ENCODE data around the gene TMEM44. TPM values are rescaled to one million over a fixed set of nuclear protein-coding genes. Genes with fewer than 3 reads are reported as not detected.

Gene TMEM44
- total and polyA plus RNA-seq, 9 of the 15 experiments (the other 6 are each of a cell fraction or from before 2014, with no cell fraction given) = 0.53 to 18.1 (median 11.3) TPM

DNA sequence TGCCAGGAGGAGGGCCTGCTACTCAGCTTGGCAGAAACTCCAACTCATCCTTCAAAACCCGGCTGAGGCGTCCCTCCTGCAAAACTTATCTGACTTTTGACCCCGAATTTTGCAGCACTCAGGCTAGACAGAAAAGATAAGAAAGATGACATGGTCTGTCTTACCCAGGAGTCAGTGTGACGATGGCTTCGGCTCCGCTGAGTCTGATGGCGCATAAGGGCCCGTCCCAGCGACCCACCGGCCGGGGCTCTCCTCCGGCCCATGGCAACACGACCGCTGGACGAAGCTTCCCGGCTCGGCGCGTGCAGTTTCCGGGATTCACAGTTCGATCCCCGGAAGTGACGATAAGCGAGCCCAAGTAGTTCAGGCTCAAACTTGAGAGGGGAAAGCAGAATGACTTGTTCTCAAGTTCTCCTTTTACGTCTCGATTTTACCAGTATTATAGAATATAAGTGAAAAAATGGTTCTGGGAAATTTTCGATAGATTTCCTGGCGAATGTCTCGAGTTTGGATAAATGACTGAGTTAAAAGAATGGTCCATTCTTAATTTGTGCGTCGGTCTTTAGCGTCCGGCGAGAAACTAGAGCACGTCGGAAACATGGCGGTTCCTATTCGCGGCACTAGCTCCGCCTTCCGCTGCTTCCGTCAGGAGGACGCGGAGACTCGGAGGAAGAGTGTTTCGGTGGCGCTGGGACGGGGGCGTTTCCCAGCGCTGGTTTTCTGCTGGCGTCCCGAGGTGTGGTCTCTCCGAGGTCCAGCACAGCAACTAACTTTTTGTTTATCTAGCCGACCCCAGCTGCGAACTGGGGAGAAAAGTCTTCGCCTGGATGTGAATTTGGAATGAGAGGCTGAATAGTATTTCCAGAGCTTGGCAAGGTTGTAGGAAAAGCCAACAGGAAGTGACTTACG, 38.9 kb upstream of the TMEM44 start, which contains the start of gene LSG1 (continued):
- TF ChIP-seq GATAD2A (IDR thresholded peaks at IDR 0.05) (peak; percentile 27; the same call in 1 of the 2 replicates), NR2C1 (IDR thresholded peaks at IDR 0.05) (peak; percentile 65), NR2C1 (tag; IDR thresholded peaks at IDR 0.05) (0 out of 2 replicates have a peak, but pooled peaks have one; percentile 12), KAT7 (CRISPR knock-in tag; IDR thresholded peaks at IDR 0.05; ENCODE audit: borderline replicate concordance) (0 out of 2 replicates have a peak, but pooled peaks have one; percentile 41), KDM2B (CRISPR knock-in tag; IDR thresholded peaks at IDR 0.05) (peak; percentile 74; the same call in 1 of the 2 replicates), FOXK2 (conservative IDR thresholded peaks at IDR 0.05 in 1 of 2, IDR thresholded peaks at IDR 0.05 in 1 of 2; ENCODE audit: low read depth in 2 of 2) (peak; percentile 93 to 99), TBL1XR1 (IDR thresholded peaks at IDR 0.05; ENCODE audit: low read length in 2 of 2) (peak in 1 of 2 experiments; percentile 56; a peak in 1 of 4 replicates), MTA2 (IDR thresholded peaks at IDR 0.05; ENCODE audit: low read depth) (peak; percentile 17; the same call in 1 of the 2 replicates), MIER1 (IDR thresholded peaks at IDR 0.05; ENCODE audit: low read depth) (peak; percentile 59; the same call in 1 of the 2 replicates), HNRNPK (IDR thresholded peaks at IDR 0.05; ENCODE audit: low read depth, low read length, poor library complexity, severe bottlenecking) (no peak), DMBX1 (CRISPR knock-in tag; IDR thresholded peaks at IDR 0.05; ENCODE audit: borderline replicate concordance) (no peak), TCF3 (CRISPR knock-in tag; IDR thresholded peaks at IDR 0.05) (peak; percentile 34; the same call in 1 of the 2 replicates), HNRNPLL (IDR thresholded peaks at IDR 0.05; ENCODE audit: low read depth, low read length, poor library complexity, severe bottlenecking) (peak; percentile 80), CBX5 (IDR thresholded peaks at IDR 0.05; ENCODE audit: borderline replicate concordance, low read depth) (no peak), HDAC1 (IDR thresholded peaks at IDR 0.05) (peak in 1 of 2 experiments; percentile 98; a peak in 2 of 4 replicates)
- TF ChIP-seq, protein P1, sequence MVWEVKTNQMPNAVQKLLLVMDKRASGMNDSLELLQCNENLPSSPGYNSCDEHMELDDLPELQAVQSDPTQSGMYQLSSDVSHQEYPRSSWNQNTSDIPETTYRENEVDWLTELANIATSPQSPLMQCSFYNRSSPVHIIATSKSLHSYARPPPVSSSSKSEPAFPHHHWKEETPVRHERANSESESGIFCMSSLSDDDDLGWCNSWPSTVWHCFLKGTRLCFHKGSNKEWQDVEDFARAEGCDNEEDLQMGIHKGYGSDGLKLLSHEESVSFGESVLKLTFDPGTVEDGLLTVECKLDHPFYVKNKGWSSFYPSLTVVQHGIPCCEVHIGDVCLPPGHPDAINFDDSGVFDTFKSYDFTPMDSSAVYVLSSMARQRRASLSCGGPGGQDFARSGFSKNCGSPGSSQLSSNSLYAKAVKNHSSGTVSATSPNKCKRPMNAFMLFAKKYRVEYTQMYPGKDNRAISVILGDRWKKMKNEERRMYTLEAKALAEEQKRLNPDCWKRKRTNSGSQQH (CRISPR knock-in tag; IDR thresholded peaks at IDR 0.05) = 0 out of 2 replicates have a peak, but pooled peaks have one; percentile 34
- TF ChIP-seq, protein P2, sequence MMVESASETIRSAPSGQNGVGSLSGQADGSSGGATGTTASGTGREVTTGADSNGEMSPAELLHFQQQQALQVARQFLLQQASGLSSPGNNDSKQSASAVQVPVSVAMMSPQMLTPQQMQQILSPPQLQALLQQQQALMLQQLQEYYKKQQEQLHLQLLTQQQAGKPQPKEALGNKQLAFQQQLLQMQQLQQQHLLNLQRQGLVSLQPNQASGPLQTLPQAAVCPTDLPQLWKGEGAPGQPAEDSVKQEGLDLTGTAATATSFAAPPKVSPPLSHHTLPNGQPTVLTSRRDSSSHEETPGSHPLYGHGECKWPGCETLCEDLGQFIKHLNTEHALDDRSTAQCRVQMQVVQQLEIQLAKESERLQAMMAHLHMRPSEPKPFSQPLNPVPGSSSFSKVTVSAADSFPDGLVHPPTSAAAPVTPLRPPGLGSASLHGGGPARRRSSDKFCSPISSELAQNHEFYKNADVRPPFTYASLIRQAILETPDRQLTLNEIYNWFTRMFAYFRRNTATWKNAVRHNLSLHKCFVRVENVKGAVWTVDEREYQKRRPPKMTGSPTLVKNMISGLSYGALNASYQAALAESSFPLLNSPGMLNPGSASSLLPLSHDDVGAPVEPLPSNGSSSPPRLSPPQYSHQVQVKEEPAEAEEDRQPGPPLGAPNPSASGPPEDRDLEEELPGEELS (CRISPR knock-in tag; IDR thresholded peaks at IDR 0.05; ENCODE audit: borderline replicate concordance) = no peak
- TF ChIP-seq, protein P3, sequence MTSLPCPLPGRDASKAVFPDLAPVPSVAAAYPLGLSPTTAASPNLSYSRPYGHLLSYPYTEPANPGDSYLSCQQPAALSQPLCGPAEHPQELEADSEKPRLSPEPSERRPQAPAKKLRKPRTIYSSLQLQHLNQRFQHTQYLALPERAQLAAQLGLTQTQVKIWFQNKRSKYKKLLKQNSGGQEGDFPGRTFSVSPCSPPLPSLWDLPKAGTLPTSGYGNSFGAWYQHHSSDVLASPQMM (CRISPR knock-in tag; IDR thresholded peaks at IDR 0.05) = no peak
- TF ChIP-seq, protein P4, sequence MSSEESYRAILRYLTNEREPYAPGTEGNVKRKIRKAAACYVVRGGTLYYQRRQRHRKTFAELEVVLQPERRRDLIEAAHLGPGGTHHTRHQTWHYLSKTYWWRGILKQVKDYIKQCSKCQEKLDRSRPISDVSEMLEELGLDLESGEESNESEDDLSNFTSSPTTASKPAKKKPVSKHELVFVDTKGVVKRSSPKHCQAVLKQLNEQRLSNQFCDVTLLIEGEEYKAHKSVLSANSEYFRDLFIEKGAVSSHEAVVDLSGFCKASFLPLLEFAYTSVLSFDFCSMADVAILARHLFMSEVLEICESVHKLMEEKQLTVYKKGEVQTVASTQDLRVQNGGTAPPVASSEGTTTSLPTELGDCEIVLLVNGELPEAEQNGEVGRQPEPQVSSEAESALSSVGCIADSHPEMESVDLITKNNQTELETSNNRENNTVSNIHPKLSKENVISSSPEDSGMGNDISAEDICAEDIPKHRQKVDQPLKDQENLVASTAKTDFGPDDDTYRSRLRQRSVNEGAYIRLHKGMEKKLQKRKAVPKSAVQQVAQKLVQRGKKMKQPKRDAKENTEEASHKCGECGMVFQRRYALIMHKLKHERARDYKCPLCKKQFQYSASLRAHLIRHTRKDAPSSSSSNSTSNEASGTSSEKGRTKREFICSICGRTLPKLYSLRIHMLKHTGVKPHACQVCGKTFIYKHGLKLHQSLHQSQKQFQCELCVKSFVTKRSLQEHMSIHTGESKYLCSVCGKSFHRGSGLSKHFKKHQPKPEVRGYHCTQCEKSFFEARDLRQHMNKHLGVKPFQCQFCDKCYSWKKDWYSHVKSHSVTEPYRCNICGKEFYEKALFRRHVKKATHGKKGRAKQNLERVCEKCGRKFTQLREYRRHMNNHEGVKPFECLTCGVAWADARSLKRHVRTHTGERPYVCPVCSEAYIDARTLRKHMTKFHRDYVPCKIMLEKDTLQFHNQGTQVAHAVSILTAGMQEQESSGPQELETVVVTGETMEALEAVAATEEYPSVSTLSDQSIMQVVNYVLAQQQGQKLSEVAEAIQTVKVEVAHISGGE (CRISPR knock-in tag; IDR thresholded peaks at IDR 0.05) = peak; percentile 96 to 99 (median 99)
